RKO (cell line): ENCODE results near the gene NTM.

ENCODE experiments used
- DNase-seq: peaks from one replicate; pipeline ENCODE4 v3.0.0-alpha.2; 2016; ENCODE audit warnings: low spot score

Gene NTM

GRCh38 chr11:132222345-132222744 lies 851.9 kb downstream of the NTM start:
- DNase-seq, result no peak

- DNase-seq, result no peak
These were observed 856.1 kb downstream of the NTM start for GRCh38 chr11:132226522-132226921.

- no peak for DNase-seq
These were observed 858.4 kb downstream of the NTM start for GRCh38 chr11:132228746-132229325.

- DNase-seq, result no peak
These were observed 861.4 kb downstream of the NTM start for GRCh38 chr11:132231656-132232347.

GRCh38 chr11:132234878-132235277 lies 864.5 kb downstream of the NTM start:
- DNase-seq, result no peak

- no peak for DNase-seq
These were observed 867.4 kb downstream of the NTM start for GRCh38 chr11:132237781-132238180.

GRCh38 chr11:132238331-132238866 lies 868.0 kb downstream of the NTM start:
- DNase-seq, result no peak

- DNase-seq, result no peak
These were observed 870.0 kb downstream of the NTM start for GRCh38 chr11:132240374-132240773.

GRCh38 chr11:132242632-132243031 lies 872.2 kb downstream of the NTM start:
- DNase-seq, result no peak

GRCh38 chr11:132244846-132245245 lies 874.4 kb downstream of the NTM start:
- DNase-seq, result no peak

GRCh38 chr11:132245403-132246385 lies 875.3 kb downstream of the NTM start:
- DNase-seq, result no peak

- no peak for DNase-seq
These were observed 878.2 kb downstream of the NTM start for GRCh38 chr11:132248580-132248979.

- no peak for DNase-seq
These were observed 878.8 kb downstream of the NTM start for GRCh38 chr11:132249256-132249655.

- DNase-seq, result no peak
These were observed 880.6 kb downstream of the NTM start for GRCh38 chr11:132251061-132251460.

- DNase-seq, result no peak
These were observed 883.3 kb downstream of the NTM start for GRCh38 chr11:132253469-132254264.

- DNase-seq, result no peak
These were observed 884.5 kb downstream of the NTM start for GRCh38 chr11:132254906-132255305.

GRCh38 chr11:132256528-132257279 lies 886.3 kb downstream of the NTM start:
- no peak for DNase-seq

- DNase-seq, result no peak
These were observed 887.5 kb downstream of the NTM start for GRCh38 chr11:132257871-132258270.

GRCh38 chr11:132258875-132259274 lies 888.5 kb downstream of the NTM start:
- DNase-seq, result no peak

- DNase-seq, result no peak
These were observed 890.2 kb downstream of the NTM start for GRCh38 chr11:132260636-132261035.

GRCh38 chr11:132263241-132263640 lies 892.8 kb downstream of the NTM start:
- no peak for DNase-seq
